ENCODE results near the gene FANK1.
"Not testable (repeated sequence)": the region's sequence is repeated elsewhere in the genome, so short reads cannot be mapped to it uniquely, and the experiment has no call there.

FANK1 gene

DNA sequence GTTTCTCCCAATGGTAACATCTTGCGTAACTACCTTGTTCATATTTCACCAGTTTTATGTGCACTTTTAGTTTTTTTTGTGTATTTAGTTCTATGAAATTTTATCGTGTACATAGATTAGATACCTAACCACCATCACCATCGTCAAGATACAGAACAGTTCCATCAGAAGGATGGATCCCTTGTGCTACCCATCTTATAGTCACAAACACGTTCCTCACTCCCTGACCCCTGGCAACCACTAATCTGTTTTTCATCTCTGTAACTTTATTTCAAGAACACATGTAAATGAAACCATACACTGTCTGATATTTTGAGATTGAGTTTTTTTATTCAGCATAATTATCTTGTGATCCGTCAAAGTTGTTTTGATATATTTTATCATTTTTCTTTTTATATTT, 29.9 kb downstream of the FANK1 start:
- in situ Hi-C loops (cut with MboI; ENCODE audit: low sequenced_read_pairs): no loop called here

DNA sequence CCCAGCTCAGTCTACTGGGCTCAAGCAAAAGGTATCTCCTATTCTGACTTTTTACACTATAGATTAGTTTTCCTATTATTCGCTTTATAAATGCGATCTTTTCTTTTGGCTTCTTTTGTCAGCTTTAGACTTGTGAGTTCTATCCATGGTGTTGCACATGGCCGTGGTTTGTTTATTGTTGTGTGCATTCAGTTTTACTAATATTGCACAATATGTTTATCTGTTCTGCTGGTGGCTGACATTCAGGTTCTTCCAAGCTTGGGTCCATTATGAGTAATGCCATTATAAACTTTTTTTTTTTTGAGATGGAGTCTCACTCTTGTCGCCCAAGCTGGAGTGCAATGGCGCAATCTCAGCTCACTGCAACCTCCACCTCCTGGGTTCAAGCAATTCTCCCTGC, 30.9 kb downstream of the FANK1 start:
- in situ Hi-C loops (cut with MboI; ENCODE audit: low sequenced_read_pairs): not testable (repeated sequence)

DNA sequence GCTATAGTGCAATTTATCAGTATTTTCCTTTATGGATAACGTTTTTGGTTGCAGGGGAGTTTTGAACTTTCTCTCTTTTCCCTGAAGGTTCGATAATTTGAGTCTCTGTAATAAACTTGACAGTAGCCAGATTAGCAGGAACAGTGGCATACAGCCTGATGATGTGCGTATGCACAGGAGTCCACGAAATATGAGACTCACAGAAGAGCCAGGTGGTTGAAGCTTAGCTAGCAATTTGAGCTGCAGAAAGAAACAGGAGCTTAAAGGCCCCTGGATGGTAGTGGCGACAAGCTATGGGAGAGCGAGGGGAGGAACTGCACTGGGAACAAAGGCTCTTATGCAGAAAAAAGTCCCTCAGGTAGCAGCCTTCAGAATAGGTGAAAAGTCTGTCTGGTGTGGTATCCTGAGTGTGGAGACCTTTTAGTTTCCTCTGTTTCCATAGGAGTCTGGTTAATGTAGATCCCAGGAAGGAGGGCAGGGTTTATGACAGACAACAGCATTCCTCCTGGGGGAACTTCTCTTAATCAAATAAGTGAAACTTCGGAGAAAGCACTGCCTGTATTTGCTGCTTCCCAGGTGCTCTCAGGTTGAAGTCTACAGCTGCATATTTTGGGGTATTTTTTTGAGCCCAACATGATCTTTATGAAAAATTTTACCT, 32.7 kb downstream of the FANK1 start:
- in situ Hi-C loops (cut with MboI; ENCODE audit: low sequenced_read_pairs): no loop called here

DNA sequence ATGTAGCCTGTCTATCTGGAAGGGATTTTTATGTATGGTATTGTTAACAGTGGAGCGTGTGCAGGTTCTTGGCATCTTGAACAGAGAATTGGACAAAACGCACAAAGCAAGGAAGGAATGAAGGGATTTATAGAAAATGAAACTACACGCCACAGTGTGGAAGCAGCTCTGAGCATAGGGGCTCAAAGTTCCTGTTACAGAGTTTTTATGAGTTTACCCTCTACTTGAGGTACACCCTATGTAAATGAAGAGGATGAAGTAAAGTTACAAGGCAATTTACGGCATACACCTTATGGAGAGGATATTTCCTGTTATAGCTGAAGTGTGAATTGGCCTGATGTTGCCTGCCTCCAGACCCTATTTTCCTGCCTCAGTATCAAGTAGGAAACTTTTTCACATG, 33.3 kb downstream of the FANK1 start:
- in situ Hi-C loops (cut with MboI; ENCODE audit: low sequenced_read_pairs): no loop called here

DNA sequence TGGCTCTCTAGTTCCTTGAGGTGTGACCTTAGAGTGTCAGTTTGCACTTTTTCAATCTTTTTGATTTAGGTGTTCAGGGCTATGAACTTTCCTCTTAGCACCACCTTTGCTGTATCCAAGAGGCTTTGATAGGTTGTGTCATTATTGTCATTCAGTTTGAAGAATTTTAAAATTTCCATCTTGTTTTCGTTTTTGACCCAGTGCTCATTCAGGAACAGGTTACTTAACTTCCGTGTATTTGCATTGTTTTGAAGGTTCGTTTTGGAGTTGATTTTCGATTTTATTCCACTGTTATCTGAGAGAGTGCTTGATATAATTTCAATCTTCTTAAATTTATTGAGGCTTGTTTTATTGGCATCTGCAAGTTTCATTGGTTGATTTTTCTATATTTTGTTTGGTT, 37.3 kb downstream of the FANK1 start:
- in situ Hi-C loops (cut with MboI; ENCODE audit: low sequenced_read_pairs): no loop called here

DNA sequence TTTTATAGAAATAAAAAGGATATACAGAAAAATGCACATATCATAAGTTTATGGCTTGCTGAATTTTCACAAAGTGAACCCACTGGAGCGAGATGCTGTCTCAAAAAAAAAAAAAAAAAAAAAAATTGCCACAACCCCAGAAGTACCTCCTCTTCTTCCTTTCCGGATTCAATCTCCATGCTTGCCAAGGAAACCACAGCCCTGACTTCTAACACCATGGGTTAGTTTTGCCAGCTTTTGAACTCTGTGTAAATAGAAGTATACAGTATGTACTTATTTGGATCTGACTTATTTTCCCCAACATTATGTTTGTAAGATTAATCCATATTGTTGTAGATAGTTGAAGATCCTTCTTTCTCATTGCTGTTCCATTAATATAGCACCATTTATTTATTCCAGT, 40.0 kb downstream of the FANK1 start:
- in situ Hi-C loops (cut with MboI; ENCODE audit: low sequenced_read_pairs): no loop called here

DNA sequence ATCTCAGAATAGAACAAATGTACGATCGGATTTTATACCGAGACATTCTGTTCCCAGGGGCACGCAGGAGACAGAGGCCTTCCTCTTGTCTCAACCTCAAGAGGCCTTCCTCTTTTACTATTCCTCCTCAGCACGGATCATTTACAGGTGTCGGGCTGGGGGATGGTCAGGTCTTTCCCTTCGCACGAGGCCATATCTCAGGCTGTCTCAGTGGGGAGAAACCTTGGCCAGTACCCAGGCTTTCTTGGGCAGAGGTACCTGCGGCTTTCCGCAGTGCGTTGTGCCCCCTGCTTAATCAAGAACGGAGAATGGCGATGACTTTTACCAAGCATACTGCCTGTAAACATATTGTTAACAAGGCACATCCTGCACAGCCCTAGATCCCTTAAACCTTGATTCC, 44.2 kb downstream of the FANK1 start:
- in situ Hi-C loops (cut with MboI; ENCODE audit: low sequenced_read_pairs): no loop called here

DNA sequence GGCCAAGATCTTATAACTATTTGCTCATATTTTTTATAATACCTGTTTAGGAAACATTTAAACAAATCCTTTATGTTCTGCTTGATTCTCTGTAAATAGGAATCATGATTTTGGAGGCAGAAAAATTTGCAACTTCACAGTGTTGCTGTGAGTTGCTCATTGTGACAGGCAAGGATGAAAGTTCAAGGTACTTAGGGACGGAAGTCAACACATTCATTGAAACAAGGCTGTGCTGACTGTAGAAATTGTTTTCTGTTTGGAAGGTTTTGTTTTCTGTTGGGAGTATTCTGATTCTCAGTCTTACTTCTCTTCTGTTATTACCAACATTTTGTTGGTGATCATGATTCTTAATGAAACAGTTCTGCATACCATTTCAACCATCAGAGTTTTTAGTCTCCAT, 54.9 kb downstream of the FANK1 start:
- in situ Hi-C loops (cut with MboI; ENCODE audit: low sequenced_read_pairs): no loop called here

DNA sequence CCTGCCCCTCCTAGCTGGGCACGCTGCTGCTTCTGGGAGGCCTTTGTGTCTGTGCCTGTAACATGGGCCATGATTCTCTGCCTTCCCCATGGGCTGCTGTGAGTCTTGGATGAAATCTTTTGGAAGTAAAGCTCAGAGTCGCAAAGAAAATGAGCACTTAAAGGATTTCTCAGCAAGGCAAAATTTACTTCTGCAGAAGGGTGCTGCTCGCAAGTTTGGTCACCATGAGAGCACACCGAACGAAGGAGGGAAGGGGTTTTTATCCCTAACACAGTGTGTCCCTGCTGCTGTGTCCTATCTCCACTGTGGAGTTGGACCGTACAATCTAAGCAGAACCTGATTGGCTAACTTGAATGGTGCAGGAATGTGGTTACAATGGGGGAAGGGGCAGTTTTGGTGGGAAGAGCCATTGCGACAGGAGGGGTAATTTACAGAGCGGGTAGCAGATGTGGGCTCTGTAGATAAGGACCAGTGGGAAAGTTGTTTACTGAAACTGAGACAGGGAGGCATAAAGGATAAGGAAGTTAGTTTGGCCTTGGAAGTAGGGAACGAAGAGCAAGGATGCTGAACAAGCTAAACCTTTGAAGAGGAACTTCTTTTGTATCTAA, 57.5 kb downstream of the FANK1 start:
- in situ Hi-C loops (cut with MboI; ENCODE audit: low sequenced_read_pairs): no loop called here

DNA sequence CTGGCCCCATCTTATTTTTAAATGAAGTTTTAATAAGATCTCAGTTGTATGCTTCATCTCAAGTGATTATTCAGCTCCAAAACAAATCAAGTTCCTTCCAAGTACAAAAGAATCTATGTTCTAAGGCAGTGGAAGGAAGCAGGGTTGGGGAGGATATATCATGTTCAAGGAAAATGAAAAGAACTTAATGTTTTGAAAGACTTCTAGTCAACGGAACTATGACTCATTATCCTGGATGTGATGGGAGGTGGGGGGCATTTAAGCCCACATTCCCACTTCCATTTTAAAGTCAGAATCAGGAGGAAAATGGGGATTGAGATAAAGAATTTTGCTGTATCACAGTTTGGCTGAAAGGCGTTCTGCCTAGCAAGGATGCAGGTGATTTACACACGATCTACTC, 59.4 kb downstream of the FANK1 start:
- in situ Hi-C loops (cut with MboI; ENCODE audit: low sequenced_read_pairs): no loop called here

DNA sequence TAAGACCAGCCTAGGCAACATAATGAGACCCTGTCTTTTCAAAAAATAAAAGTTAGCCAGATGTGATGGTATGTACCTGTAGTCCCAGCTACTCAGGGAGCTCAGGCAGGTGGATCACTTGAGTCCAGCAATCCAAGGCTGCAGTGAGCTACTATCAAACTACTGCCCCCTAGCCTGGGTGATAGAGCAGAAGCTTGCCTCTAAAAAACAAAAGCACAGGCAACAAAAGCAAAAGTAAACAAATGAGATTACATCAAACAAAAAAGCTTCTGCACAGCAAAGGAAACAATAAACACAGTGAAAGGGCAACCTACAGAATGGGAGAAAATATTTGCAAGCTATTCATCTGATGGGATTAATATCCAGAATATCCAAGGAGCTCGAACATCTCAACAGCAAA, 65.4 kb downstream of the FANK1 start:
- in situ Hi-C loops (cut with MboI; ENCODE audit: low sequenced_read_pairs): no loop called here

DNA sequence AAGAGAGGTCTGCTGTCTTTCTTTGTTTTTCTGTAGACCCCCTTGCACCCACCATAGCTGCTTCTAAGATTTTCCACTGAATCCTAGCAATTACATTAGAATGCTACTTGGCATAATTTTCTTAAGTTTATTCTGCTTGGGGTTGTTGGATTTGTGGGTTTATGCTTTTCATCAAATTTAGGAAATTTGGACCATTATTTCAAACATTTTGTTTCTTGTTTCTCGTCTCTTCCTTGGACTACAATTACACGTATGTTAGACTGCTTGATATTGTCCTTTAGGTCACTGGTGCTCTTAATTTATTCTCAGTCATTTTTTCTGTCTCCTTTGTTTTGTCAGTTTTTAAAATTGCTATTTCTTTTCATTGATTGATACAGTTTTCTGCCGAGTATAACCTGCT, 65.8 kb downstream of the FANK1 start:
- in situ Hi-C loops (cut with MboI; ENCODE audit: low sequenced_read_pairs): no loop called here

DNA sequence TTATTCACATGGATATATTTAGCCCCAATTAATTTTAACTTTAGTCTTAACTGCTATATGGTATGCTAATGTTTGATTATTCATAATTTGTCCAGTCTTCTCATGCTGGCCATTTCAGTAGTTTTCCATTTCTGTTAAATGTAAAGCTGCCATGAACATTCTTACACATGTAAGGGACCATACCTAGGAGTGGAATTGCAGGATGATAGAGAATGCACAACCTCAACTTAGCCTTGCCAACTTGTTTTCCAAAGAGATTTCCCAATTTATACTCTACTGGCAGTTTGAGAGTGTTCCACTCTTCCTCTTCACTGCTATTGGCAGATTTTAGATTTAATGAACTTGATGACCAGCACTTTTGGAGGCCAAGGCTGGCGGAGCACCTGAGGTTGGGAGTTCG, 68.2 kb downstream of the FANK1 start:
- in situ Hi-C loops (cut with MboI; ENCODE audit: low sequenced_read_pairs): no loop called here

DNA sequence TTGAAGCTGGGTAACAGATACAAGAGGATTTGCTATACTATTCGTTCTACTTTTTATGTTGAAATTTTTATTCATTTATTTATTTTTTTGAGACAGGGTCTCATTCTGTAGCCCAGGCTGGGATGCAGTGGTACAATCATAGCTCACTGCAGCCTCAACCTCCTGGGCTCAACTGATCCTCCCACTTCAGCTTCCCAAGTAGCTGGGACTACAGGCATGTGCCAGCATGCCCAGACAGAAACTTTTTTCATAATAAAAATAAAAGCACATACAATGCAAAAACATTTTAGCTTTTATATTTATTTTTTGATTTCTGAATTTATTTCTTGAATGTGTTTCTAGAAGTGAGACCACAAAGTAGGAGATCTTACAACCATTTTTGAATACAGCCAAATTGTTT, 71.2 kb downstream of the FANK1 start:
- in situ Hi-C loops (cut with MboI; ENCODE audit: low sequenced_read_pairs): no loop called here

DNA sequence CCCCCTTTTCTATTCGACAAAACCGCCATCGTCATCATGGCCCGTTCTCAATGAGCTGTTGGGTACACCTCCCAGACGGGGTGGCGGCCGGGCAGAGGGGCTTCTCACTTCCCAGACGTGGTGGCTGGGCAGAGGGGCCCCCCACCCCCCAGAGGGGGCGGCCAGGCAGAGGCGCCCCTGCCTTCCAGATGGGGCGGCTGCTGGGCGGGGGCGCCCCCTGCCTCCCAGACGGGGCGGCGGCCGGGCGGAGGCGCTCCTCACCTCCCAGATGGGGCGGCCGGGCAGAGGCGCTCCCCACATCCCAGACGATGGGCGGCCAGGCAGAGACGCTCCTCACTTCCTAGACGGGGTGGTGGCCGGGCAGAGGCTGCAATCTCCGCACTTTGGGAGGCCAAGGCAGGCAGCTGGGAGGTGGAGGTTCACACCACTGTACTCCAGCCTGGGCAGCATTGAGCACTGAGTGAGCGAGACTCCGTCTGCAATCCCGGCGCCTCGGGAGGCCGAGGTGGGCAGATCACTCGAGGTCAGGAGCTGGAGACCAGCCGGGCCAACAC, 73.8 kb downstream of the FANK1 start:
- in situ Hi-C loops (cut with MboI; ENCODE audit: low sequenced_read_pairs): not testable (repeated sequence)

DNA sequence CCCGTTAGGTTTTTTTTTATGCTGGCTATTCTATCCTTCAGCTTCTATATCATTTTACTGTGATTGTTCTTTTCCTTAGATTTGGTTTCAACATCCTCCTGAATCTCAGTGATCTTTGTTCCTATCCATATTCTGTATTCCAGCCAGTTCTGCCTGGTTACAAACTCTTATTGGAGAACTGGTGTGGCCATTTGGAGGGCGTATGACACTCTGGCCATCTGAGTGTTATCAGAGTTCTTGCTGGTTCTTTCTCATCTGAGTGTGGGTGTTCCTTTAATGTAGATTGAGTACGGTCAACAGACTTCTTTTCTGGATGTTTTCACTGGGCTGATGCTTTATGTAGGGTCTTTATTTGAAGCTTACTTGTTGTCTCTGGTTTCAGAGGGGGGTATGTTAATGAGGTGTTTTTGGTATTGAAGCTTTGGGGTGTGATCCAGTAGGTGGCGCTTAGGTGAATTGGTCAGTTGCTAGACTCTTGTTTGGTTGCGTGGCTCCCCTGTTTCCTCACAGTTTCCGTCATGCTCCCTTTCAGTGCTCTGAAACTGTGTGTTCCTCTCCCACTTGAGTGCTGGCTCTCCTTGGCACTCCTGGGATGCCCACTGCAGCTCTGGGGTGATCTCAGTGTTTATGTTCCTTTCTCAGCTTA, 80.7 kb downstream of the FANK1 start:
- in situ Hi-C loops (cut with MboI; ENCODE audit: low sequenced_read_pairs): loop anchor here (25.0 kb wide), 1 partner anchor 535 kb away; no protein-coding TSS in a partner anchor

DNA sequence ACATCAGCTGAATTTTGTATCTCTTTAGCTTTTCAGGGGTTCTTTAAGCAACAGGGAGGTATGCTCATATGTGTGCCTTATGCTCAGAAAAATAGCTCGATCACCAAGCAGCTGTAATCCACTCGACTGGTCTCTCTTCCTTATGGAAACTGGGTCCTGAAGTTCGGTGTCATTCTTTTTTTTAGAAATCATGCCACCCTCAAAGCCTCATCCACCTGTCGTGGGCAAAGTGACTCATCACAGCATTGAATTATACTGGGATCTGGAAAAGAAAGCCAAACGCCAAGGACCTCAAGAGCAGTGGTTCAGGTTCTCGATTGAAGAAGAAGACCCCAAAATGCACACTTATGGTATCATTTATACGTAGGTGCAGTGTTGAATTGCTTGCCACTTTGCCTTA, 83.6 kb downstream of the FANK1 start:
- in situ Hi-C loops (cut with MboI; ENCODE audit: low sequenced_read_pairs): loop anchor here (25.0 kb wide), 1 partner anchor 532 kb away; no protein-coding TSS in a partner anchor

DNA sequence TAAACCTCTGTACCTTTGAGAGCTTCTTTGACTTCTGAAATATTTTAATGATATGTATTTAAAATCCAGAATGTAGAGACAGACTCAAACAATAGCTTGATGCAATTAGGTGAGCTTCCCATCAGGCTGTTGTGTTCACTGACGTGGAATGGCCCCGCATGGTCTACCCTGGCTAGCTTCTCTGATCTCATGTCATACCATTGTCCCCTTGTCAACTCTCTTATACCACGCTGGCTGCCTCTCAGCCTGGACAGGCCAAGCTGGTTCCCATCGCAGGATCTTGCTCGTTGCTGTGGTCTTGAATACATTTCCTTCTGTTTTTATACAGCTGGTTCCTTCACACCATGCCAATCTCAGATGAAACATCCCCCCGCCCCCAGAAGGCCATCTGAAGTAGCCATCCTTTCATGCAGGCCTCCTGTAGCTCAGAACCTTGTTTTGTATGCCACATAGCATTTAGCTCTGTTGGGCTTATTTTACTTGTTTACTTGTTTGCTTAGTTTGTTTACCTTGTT, 84.2 kb downstream of the FANK1 start:
- in situ Hi-C loops (cut with MboI; ENCODE audit: low sequenced_read_pairs): loop anchor here (25.0 kb wide), 1 partner anchor 532 kb away; no protein-coding TSS in a partner anchor

DNA sequence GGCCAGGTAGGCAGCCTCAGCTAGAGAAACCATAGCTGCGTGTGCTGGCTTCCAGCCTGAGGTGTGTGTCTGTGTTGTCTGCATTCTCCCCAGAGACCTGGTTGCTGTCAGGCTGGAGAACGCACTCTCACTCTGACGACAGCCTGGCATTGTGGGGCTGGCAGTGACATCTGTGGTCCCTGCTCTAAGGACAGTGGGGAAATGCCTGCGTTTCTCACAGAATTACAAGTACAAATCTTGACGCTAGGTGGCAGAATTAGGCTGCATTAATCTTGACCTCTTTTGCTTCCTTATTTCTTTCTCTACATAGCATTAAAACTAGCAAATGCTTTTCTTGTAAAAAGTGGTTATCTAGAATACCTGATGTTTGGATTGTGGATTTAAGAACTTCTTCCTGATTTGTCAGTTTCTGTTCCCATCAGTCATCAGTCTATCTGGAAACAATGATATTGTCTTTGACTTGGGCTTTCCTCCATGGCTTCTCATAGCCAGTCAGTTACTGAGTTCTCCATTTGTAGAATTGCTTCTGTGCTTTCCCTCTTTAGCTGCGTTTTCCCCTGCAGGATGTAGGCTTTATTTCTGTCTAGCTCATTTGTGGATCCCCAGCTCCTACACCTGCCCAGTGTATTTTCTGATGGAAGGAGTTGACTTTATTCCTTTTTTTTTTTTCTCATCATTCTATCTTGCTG, 86.0 kb downstream of the FANK1 start:
- in situ Hi-C loops (cut with MboI; ENCODE audit: low sequenced_read_pairs): loop anchor here (25.0 kb wide), 1 partner anchor 530 kb away; no protein-coding TSS in a partner anchor

DNA sequence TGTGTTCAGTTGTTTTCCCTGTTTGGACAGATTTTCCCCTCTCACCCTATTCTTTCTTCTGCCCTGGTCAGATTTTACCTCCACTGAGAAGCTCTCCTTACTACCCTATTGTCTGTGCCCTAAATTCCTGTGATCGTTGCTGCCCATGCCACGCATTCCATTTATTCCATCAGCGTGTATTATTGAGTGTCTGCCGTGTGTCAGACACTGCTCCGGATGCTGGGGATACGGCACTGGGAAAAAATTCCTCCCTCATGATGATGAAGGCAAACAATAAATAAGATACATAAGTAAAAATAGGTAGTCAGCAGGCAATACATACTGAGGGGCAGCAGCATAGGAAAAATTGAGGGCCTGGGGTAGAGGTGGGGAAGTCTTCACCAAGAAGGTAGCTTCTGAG, 86.8 kb downstream of the FANK1 start:
- in situ Hi-C loops (cut with MboI; ENCODE audit: low sequenced_read_pairs): loop anchor here (25.0 kb wide), 1 partner anchor 529 kb away; no protein-coding TSS in a partner anchor

DNA sequence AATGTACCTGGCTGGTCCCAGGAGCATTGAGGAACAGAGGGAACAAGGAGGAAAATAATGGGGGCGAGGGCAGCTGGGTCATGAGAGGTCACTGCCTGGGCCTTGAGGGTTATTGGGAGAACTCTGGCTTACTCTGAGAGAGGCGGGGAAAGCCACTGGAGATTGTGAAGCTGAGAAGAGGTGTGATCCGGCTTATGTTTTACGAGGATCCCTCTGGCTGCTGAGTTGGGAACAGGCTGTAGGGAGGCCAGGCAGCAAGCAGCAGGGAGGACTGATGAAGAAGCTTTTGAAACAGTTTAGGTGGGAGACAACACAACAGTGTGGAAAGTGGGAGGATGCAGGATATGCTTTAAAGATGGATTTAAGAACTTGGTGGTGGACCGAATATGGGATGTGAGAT, 87.3 kb downstream of the FANK1 start:
- in situ Hi-C loops (cut with MboI; ENCODE audit: low sequenced_read_pairs): loop anchor here (25.0 kb wide), 1 partner anchor 529 kb away; no protein-coding TSS in a partner anchor
